Pancreas (tissue), 10 donors: Measurements from ENCODE around the gene ZNF268. TPM values are rescaled to one million over a fixed set of nuclear protein-coding genes. Genes with fewer than 3 reads are reported as not detected.

Experiments
- ATAC-seq, 4 donors: fragments of 200-7000 bp; cut with Tn5 transposase; one replicate each; pipeline versions ENCODE4 v1.8.0 to v1.9.1; 2020; ENCODE audit warnings: mild to moderate bottlenecking in 4 of 4, moderate library complexity in 4 of 4
- DNase-seq, 6 donors: peaks; one replicate each; pipeline ENCODE4 v3.0.0-alpha.2; 2020
- FAIRE-seq: peaks from 2 replicates; lab custom pipeline; 2012; peaks lifted over from hg19 to GRCh38; lab: Jason Lieb, UNC
- H3K27ac ChIP-seq, 4 donors: fragments of 200-600 bp; sonication (generic); 1 replicate in 3 of 4; 2 replicates in 1 of 4; pipeline versions ENCODE4 v1.5.0 to v1.8.0; 2020
- H3K27me3 ChIP-seq, 4 donors: fragments of 200-600 bp; one replicate each; pipeline ENCODE4 v1.8.0; 2021
- H3K36me3 ChIP-seq, 3 donors: fragments of 200-600 bp; sonication (generic) in 1 of 3; one replicate each; pipeline versions ENCODE4 v1.5.0 to v1.8.0; 2020 to 2021
- H3K4me1 ChIP-seq, 3 donors: fragments of 200-600 bp; one replicate each; pipeline ENCODE4 v1.8.0; 2021
- H3K4me3 ChIP-seq, 4 donors: fragments of 200-600 bp; sonication (generic) in 2 of 4; one replicate each; pipeline versions ENCODE4 v1.5.0 to v1.8.0; 2020 to 2021
- H3K9me3 ChIP-seq, 4 donors: fragments of 200-600 bp; one replicate each; pipeline ENCODE4 v1.8.0; 2021
- CTCF ChIP-seq, 4 donors: fragments of 200-600 bp; sonication (generic) in 3 of 4; IDR thresholded peaks; one replicate each; pipeline versions ENCODE4 v1.5.0 to v1.8.0; 2021; ENCODE audit warnings: antibody characterized with exemption in 4 of 4
- WGBS, 2 donors: extraction: QIAGEN DNeasy Blood & Tissue Kit; methylation state at CpG; one replicate each; pipeline ENCODE4 v1.1.7; 2013; 5-methylcytosine and 5-hydroxymethylcytosine counted together
- intact Hi-C, 3 donors: fragments of 100-400 bp; cut with DNase I; formaldehyde crosslinking; loops; one replicate each; pipeline versions ENCODE4 v1.11.1 to v1.14.2; 2022
- polyA plus RNA-seq, 2 donors: library from polyadenylated mRNA; stranded (reverse); fragments of 200-250 nt; gene quantifications; one replicate each; pipeline ENCODE4 v1.2.3, GENCODE V29; 2013
- total RNA-seq, 6 donors: library from RNA; stranded (reverse); fragmentation: NEBNext Ultra II Directional in 4 of 6; extraction: Animal tissue kit (Norgen Biotek cat#: 25700) in 4 of 6; gene quantifications; one replicate each; pipeline versions ENCODE4 v1.2.1 to v1.2.4, GENCODE V29; 2021 to 2023
- donor health status: healthy with polysubstance abuse.
- donor health status: DM: no; HTN: no; CAD: no; lungs with moderate emphysema.
- donor health status: DM: no; HTN: no; CAD: no.
- donor health status: control.
- donor health status: control.
- donor health status: Bipolar disorder and iron deficiency.
- donor health status: DM: yes; HTN: yes; CAD: no.
- donor health status: DM: no; HTN: no; CAD: no.
- donor health status: DM: no; HTN: no; CAD: no.
- donor health status: DM: yes; HTN: yes; CAD: no.

ZNF268 gene
- total RNA-seq (10 to 100 TPM in 2 of 6 donors, 1 to 10 TPM in 4; 7.4 to 14.0 (median 9.4) TPM), polyA plus RNA-seq (1 to 10 TPM; 2.4 to 3.1 TPM)

- peak within 1 kb of the TSS; percentile 9 to 48 (median 12) for H3K27ac ChIP-seq
- H3K9me3 ChIP-seq: no peaks in the 10 kb centered on the region
- FAIRE-seq (no peak), ATAC-seq (peak; percentile 99 to 100 (median 100)), DNase-seq (peak; percentile 93 to 97 (median 95))
- peak within 1 kb of the TSS; percentile 43 to 92 (median 58) for H3K4me3 ChIP-seq
- H3K27me3 ChIP-seq: no peaks in the 10 kb centered on the region
- WGBS, 2 donors: 1 to 2% methylated on average over 40 of the region's 40 CpGs
- intact Hi-C loops: no loop called here
- peak; percentile 65 to 82 (median 67) for TF ChIP-seq CTCF (IDR thresholded peaks at IDR 0.05)
- H3K36me3 ChIP-seq: peaks cover 0 to 10% (median 8%) of the 10 kb centered on the region in 3 donors
- peaks cover 0 to 7% (median 7%) of the 10 kb centered on the region in 3 donors for H3K4me1 ChIP-seq
These were observed at the start of gene ZNF268 for GRCh38 chr12:133181238-133181959. TSS of gene ZNF268 (plus strand) at chr12:133181495. CDS start at chr12:133181998, 503 bp downstream.

- Histone ChIP-seq H3K36me3 (peaks cover 0 to 4% (median 0%) of the 10 kb centered on the region in 3 donors), H3K4me3 (no peak overlapping the region), H3K27ac (no peak overlapping the region), H3K4me1 (peaks cover 0 to 6% (median 0%) of the 10 kb centered on the region in 3 donors), H3K9me3 (peaks cover 0 to 4% (median 0%) of the 10 kb centered on the region in 4 donors), H3K27me3 (no peaks in the 10 kb centered on the region)
- DNase-seq (no peak), FAIRE-seq (no peak), ATAC-seq (no peak)
- no peak for TF ChIP-seq CTCF (IDR thresholded peaks at IDR 0.05)
- intact Hi-C loops: no loop called here
- WGBS, 2 donors: 98 to 100% methylated on average over 2 of the region's 2 CpGs
These were observed 45.5 kb upstream of the ZNF268 start for GRCh38 chr12:133135747-133136146.

- ATAC-seq (no peak), FAIRE-seq (no peak), DNase-seq (no peak)
- Histone ChIP-seq H3K4me1 (no peaks in the 10 kb centered on the region), H3K27ac (no peak overlapping the region), H3K27me3 (no peaks in the 10 kb centered on the region), H3K9me3 (peaks cover 0 to 5% (median 2%) of the 10 kb centered on the region in 4 donors), H3K36me3 (peaks cover 4 to 44% (median 12%) of the 10 kb centered on the region in 3 donors), H3K4me3 (no peak overlapping the region)
- intact Hi-C loops: no loop called here
- 98 to 99% methylated on average over 2 of the region's 2 CpGs for WGBS, 2 donors
- TF ChIP-seq CTCF (IDR thresholded peaks at IDR 0.05): no peak
These were observed 35.3 kb upstream of the ZNF268 start for GRCh38 chr12:133145981-133146380.

- Histone ChIP-seq H3K27ac (no peak overlapping the region), H3K27me3 (no peaks in the 10 kb centered on the region), H3K4me1 (no peaks in the 10 kb centered on the region), H3K9me3 (peaks cover 0 to 42% (median 10%) of the 10 kb centered on the region in 4 donors), H3K36me3 (peaks cover 4 to 56% (median 38%) of the 10 kb centered on the region in 3 donors), H3K4me3 (no peak overlapping the region)
- FAIRE-seq (no peak), DNase-seq (no peak), ATAC-seq (no peak)
- WGBS, 2 donors: 96 to 97% methylated on average over 2 of the region's 2 CpGs
- no peak for TF ChIP-seq CTCF (IDR thresholded peaks at IDR 0.05)
- intact Hi-C loops: no loop called here
These were observed 25.1 kb upstream of the ZNF268 start for GRCh38 chr12:133156125-133156690.
